Large intestine (tissue), 12 donors: ENCODE data around the gene TMSB15B. TPM values are rescaled to one million over a fixed set of nuclear protein-coding genes. Genes with fewer than 3 reads are reported as not detected.
A peak's percentile ranks its signal among the peaks of the same experiment; 100 is the strongest.
"Not testable (repeated sequence)": the region's sequence is repeated elsewhere in the genome, so short reads cannot be mapped to it uniquely, and the experiment has no call there.

Experiments
- DNase-seq, 2 donors: peaks; one replicate each; pipeline versions ENCODE4 v3.0.0 to v3.0.0-alpha.2; 2013
- H3K27ac ChIP-seq: one replicate; pipeline ENCODE4 v1.5.1; 2013; ENCODE audit warnings: low read length
- H3K27me3 ChIP-seq: 2 replicates; pipeline ENCODE4 v1.6.1; 2013; ENCODE audit warnings: low read length; ENCODE audit not compliant: control insufficient read depth, insufficient read depth
- H3K36me3 ChIP-seq: 2 replicates; pipeline ENCODE4 v1.6.1; 2013; ENCODE audit warnings: low read length; ENCODE audit not compliant: control insufficient read depth, insufficient read depth
- H3K4me1 ChIP-seq: one replicate; pipeline ENCODE4 v1.6.1; 2013; ENCODE audit warnings: low read length; ENCODE audit not compliant: control insufficient read depth, insufficient read depth
- H3K4me3 ChIP-seq: one replicate; pipeline ENCODE4 v1.5.1; 2013; ENCODE audit warnings: low read length
- H3K9me3 ChIP-seq: one replicate; pipeline ENCODE4 v1.6.1; 2013; ENCODE audit warnings: mild to moderate bottlenecking, low read depth, low read length, moderate library complexity; ENCODE audit not compliant: control insufficient read depth
- WGBS: methylation state at CpG from one replicate; pipeline ENCODE4 v1.1.5; 2013; ENCODE audit warnings: low lambda C conversion rate; ENCODE audit not compliant: insufficient coverage; 5-methylcytosine and 5-hydroxymethylcytosine counted together
- long read RNA-seq, 11 donors: transcript quantifications; one replicate each; lab custom pipeline, GENCODE V29; 2026
- polyA plus RNA-seq: library from polyadenylated mRNA; unstranded; fragments of 120-200 nt; gene quantifications from one replicate; pipeline ENCODE4 v1.2.1, GENCODE V29; 2013

The TMSB15B gene
- polyA plus RNA-seq: 10.3 TPM
- long read RNA-seq, donor 1, partial matches to known transcripts: 0 of 3 reads
- long read RNA-seq, donor 1, other reads (novel, unspliced or antisense): 0 of 3 reads
- long read RNA-seq, donor 2, partial matches to known transcripts: 0 of 3 reads
- long read RNA-seq, donor 2, other reads (novel, unspliced or antisense): 0 of 3 reads
- long read RNA-seq, donor 3, partial matches to known transcripts: 0 of 3 reads
- long read RNA-seq, donor 3, other reads (novel, unspliced or antisense): 0 of 3 reads
- long read RNA-seq, donor 4: 0 reads
- long read RNA-seq, donor 5, partial matches to known transcripts: 0 of 2 reads
- long read RNA-seq, donor 5, other reads (novel, unspliced or antisense): 0 of 2 reads
- long read RNA-seq, donor 6, partial matches to known transcripts: 0 of 1 reads
- long read RNA-seq, donor 6, other reads (novel, unspliced or antisense): 0 of 1 reads
- long read RNA-seq, donor 7, transcript TMSB15B-204 (3 exons, 665 nt): major isoform, 5 of 5 reads
- long read RNA-seq, donor 7, partial matches to known transcripts: 0 of 5 reads
- long read RNA-seq, donor 7, other reads (novel, unspliced or antisense): 0 of 5 reads
- long read RNA-seq, donor 8, transcript TMSB15B-204 (3 exons, 665 nt): major isoform, 5 of 5 reads
- long read RNA-seq, donor 8, partial matches to known transcripts: 0 of 5 reads
- long read RNA-seq, donor 8, other reads (novel, unspliced or antisense): 0 of 5 reads
- long read RNA-seq, donor 9, partial matches to known transcripts: 0 of 3 reads
- long read RNA-seq, donor 9, other reads (novel, unspliced or antisense): 0 of 3 reads
- long read RNA-seq, donor 10, partial matches to known transcripts: 0 of 2 reads
- long read RNA-seq, donor 10, other reads (novel, unspliced or antisense): 0 of 2 reads
- long read RNA-seq, donor 11, partial matches to known transcripts: 0 of 2 reads
- long read RNA-seq, donor 11, other reads (novel, unspliced or antisense): 0 of 2 reads

GRCh38 chrX:103962411-103963278, at the start of gene TMSB15B:
TMSB15B (plus strand) TSS chrX:103962627.
- no CpG with 5 or more reads among the region's 55 CpGs for WGBS
- H3K27ac ChIP-seq, H3K4me1 ChIP-seq, H3K27me3 ChIP-seq, H3K36me3 ChIP-seq, H3K9me3 ChIP-seq, DNase-seq, H3K4me3 ChIP-seq: not testable (repeated sequence)

- no peaks in the 10 kb centered on the region for H3K36me3 ChIP-seq
Measured at GRCh38 chrX:103913356-103914020, 48.9 kb upstream of the TMSB15B start.

GRCh38 chrX:103918050-103918449, 44.4 kb upstream of the TMSB15B start:
- WGBS: no CpG with 5 or more reads among the region's 18 CpGs
- no peak overlapping the region for H3K27ac ChIP-seq
- H3K9me3 ChIP-seq: no peaks in the 10 kb centered on the region
- H3K4me3 ChIP-seq: peak overlapping the region; percentile 44
- DNase-seq: peak; percentile 31 to 46
- H3K27me3 ChIP-seq: no peaks in the 10 kb centered on the region
- no peaks in the 10 kb centered on the region for H3K36me3 ChIP-seq
- no peaks in the 10 kb centered on the region for H3K4me1 ChIP-seq

More at GRCh38 chrX:103913356-103914020, 48.9 kb upstream of the TMSB15B start:
- Histone ChIP-seq H3K4me3 (no peak overlapping the region), H3K27ac (no peak overlapping the region), H3K27me3 (no peaks in the 10 kb centered on the region), H3K4me1 (no peaks in the 10 kb centered on the region), H3K9me3 (no peaks in the 10 kb centered on the region)
- DNase-seq: no peak
- WGBS: no CpG with 5 or more reads among the region's 10 CpGs

- Histone ChIP-seq H3K4me1 (no peaks in the 10 kb centered on the region), H3K36me3 (no peaks in the 10 kb centered on the region), H3K9me3 (no peaks in the 10 kb centered on the region), H3K27ac (peak overlapping the region; percentile 25), H3K27me3 (no peaks in the 10 kb centered on the region), H3K4me3 (peak overlapping the region; percentile 44)
- DNase-seq: peak; percentile 49 to 72
- WGBS: no CpG with 5 or more reads among the region's 64 CpGs
Measured at GRCh38 chrX:103918571-103919269, 43.7 kb upstream of the TMSB15B start.

GRCh38 chrX:103919270-103919637, 43.2 kb upstream of the TMSB15B start:
- Histone ChIP-seq H3K9me3 (no peaks in the 10 kb centered on the region), H3K4me1 (no peaks in the 10 kb centered on the region), H3K4me3 (peak overlapping the region; percentile 44), H3K36me3 (no peaks in the 10 kb centered on the region), H3K27ac (peak overlapping the region; percentile 25), H3K27me3 (no peaks in the 10 kb centered on the region)
- no CpG with 5 or more reads among the region's 10 CpGs for WGBS
- peak in 1 of 2 donors; percentile 3 for DNase-seq

GRCh38 chrX:103920515-103920914, 41.9 kb upstream of the TMSB15B start:
- not testable (repeated sequence) for H3K36me3 ChIP-seq, H3K9me3 ChIP-seq, H3K4me3 ChIP-seq, H3K27me3 ChIP-seq, H3K27ac ChIP-seq, H3K4me1 ChIP-seq, DNase-seq
- WGBS: no CpG with 5 or more reads among the region's 3 CpGs

- Histone ChIP-seq H3K27me3 (no peaks in the 10 kb centered on the region), H3K4me1 (no peaks in the 10 kb centered on the region), H3K9me3 (no peaks in the 10 kb centered on the region), H3K4me3 (no peak overlapping the region), H3K36me3 (no peaks in the 10 kb centered on the region), H3K27ac (no peak overlapping the region)
- no CpG with 5 or more reads among the region's 4 CpGs for WGBS
- no peak for DNase-seq
Measured at GRCh38 chrX:103927030-103927429, 35.4 kb upstream of the TMSB15B start.

GRCh38 chrX:103927633-103928032, 34.8 kb upstream of the TMSB15B start:
- Histone ChIP-seq H3K4me1 (no peaks in the 10 kb centered on the region), H3K27ac (no peak overlapping the region), H3K36me3 (no peaks in the 10 kb centered on the region), H3K9me3 (no peaks in the 10 kb centered on the region), H3K27me3 (no peaks in the 10 kb centered on the region), H3K4me3 (no peak overlapping the region)
- no peak for DNase-seq
- no CpG with 5 or more reads among the region's 4 CpGs for WGBS

GRCh38 chrX:103932133-103932532, 30.3 kb upstream of the TMSB15B start:
- WGBS: no CpG with 5 or more reads among the region's 4 CpGs
- H3K4me1 ChIP-seq: no peaks in the 10 kb centered on the region
- H3K27me3 ChIP-seq: no peaks in the 10 kb centered on the region
- no peaks in the 10 kb centered on the region for H3K9me3 ChIP-seq
- no peaks in the 10 kb centered on the region for H3K36me3 ChIP-seq
- DNase-seq: no peak
- no peak overlapping the region for H3K27ac ChIP-seq
- no peak overlapping the region for H3K4me3 ChIP-seq
